ENCODE measurements around the gene TRHDE.

TRHDE gene

DNA sequence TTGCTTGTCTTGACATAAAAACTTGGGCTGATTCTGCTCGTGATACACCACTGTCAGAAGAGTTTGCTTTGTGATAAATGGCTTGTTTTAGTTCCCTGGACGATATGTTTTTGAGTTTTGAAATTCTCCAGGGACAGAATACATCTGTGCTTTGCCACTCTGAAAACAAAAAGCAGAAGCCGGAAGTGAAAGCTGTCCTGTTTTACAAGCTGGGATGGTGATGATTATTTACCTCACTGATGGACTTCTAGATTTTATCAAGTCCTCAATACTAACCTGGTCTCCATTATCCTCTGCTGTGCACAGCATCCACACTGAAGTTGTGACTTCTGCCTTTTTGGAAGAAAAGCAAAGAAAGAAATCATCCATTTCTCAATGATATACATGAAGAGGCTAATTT is 251.6 kb downstream of the TRHDE start:
- DNase-seq: no peak

DNA sequence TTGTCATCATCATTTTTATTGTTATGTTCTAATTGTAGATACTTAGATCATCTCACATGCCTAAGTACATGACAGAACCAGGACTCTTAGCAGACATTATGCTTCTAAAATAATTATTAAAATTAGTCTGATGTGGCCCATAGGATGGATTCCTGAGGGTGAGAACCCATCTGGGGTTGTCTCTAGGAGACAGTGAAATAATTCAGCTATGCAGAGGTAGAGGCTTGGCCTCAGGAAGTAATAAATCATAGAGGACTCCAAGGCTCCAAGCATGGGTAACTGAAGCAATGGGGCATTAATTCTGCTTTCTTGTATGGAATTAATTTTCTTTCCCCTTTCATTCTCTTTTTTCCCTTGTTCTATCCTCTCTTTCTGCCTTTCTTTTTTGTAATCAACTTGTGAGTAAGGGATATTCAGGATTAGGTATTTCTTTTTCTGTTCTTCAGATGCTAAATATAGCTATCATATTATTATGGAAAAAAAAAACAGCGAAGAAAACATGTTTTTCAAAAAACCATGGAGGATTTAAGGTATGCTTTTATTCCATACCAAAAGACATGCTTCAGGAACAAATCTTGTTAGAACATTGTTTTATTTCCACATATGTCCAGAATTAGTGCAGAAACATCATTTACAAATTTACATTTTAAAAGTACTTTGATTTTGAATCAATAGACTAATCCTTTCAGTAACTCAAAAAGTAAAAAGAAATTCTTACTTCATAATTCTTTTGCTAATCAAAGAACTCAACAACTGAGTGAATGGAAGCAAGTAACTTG is 263.2 kb downstream of the TRHDE start:
- no peak for DNase-seq

DNA sequence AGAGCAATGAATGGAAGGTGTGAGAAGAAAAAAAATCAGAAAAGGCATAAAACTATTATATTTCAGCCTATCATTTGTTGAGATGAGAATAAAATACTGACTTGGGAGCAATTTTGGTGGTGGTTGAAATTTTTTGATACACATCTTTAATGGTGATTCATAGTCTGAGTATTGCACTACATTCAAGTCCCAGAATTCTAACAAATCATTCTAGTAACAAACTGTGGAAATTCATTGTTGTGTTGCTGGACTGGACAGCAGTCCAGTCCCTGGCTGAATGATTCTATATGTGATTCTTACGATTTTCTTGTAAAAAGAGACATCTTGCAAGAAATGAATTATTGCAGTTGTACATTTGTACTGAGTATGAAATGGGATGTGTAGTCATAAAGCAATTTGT is 268.6 kb downstream of the TRHDE start:
- DNase-seq: no peak

DNA sequence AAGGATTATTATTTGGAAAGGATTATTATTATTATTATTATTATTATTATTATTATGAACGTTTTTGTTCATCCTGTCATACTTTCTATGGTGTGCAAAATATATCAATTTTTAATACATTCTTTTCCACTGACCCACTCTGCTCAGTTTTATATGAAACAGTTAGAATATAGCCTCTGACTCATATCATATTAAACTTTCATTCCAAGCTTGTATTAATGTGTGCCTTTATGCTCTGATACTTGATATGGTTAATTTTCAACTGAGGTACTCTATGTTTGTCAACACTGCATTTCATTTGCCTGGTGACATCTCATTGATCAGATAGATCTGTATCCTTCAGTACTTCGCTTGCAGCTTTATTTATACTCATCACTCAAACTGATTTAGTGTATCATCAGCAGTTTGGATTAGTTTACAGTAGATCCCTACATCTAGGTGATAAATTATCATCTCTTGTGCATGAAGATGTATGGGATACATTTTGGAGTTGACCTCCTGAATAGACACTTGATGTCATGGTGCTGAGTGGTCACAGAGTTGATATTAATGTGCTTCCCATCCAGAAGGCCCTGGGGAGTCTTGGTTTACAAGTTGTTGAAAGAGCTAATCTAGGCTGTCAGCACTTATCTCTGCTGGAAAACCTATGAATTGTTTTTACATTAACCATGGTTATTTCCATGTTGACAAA is 271.8 kb downstream of the TRHDE start:
- DNase-seq: no peak

DNA sequence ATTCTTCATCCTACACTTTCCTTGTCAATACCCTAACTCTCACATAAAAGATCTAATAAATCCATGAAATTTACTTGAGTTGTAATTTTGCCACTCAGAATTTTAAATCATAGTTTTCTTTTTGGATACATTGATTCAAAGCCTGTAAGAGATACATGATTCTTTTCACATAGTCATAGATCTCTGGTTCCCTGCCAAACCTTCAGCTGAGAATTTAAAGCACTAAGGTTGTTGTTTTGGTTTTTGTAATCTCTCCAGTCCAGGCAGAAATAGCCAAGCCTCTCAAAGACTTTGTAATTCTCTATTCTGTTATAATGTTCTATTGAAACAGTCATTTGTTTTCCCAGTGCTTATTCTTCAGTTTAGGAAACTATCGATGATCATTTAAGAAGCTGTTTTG is 273.9 kb downstream of the TRHDE start:
- DNase-seq: no peak

DNA sequence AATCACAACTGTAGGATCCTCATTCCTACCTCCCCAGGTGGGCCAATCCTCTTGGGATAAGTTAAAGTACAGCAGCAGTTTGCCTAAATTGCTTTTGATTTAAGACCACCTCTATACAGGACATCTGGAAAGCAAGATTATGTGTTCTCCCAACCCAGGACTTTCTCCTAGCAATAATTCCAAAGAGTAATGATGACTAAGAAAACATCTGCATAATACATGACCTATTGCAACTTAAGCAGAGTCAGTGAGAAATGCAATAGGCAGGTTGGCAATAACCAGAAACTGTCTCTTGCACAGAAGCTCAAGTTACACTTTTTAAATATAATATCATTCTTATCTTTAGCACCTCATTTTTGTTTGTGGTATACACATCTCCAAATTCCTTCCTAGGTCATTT is 275.4 kb downstream of the TRHDE start:
- no peak for DNase-seq

DNA sequence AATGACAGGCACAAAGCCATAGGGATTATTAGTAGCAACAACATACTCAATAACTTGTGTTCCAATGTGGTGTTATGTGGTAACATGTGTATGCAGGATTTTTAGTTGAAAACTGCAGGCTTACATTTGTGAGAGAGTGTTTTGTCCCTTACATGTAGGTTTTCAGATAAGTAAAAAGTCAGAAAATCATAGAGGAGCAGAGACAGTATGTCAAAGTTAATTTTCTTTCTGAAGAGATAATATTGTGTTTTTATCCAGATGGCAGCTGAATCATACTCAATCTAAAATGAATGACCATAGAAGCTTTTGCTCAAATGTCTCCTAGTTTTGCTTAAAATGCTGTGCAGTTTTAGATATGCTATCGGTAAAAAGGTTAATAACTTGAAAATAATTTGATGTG is 277.0 kb downstream of the TRHDE start:
- no peak for DNase-seq

DNA sequence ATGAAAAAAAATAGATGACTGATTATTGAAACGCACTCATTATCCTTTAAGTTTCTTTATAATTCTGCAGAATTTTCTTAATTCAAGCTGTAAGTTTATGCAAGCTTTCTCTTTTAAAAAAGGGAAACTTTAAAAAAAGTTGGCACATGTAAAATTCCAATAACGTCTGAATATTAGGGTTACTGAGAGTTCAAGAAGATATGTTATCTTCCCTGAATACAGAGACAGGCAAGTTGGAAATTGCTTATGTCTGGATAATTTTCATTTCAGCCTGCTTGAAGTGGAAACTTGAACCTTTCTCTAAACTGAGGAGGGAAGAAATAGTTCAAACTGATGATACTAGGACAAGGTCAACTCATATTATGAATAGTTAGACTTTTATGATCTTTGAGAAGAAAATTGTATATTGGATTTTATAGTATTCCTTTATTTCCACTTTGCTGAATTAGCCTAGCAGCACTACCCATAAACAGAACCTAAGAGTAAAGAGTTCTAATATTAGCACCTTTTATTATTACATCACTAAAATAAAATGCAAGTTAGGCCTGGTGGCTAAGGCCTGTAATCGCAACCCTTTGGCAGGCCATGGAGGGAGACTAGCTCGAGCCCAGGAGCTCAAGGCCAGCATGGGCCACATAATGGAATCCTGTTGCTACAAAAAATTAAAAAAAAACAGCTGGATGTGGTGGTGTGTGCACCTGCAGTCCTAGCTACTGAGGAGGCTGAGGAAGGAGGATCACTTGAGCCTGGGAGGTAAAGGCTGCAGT is 288.0 kb downstream of the TRHDE start:
- DNase-seq: no peak

DNA sequence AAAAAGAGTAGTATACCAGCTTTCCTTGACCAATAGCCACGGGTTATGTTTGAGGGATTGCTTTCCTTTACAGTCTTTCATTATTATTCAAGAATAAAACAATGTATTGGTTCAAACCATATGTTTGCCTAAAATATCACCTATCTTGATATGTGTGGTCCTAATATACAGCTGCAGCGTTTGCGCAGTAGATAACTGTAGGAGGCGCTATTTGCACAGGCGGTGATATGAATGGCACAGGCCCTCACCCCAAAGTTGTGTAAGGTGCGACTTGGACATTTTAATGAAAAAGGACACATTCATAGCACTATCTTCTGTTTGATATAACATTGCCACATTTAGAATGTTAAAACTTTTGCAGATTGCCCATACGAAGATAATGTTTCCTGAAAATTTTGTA is 298.4 kb downstream of the TRHDE start:
- DNase-seq: no peak

DNA sequence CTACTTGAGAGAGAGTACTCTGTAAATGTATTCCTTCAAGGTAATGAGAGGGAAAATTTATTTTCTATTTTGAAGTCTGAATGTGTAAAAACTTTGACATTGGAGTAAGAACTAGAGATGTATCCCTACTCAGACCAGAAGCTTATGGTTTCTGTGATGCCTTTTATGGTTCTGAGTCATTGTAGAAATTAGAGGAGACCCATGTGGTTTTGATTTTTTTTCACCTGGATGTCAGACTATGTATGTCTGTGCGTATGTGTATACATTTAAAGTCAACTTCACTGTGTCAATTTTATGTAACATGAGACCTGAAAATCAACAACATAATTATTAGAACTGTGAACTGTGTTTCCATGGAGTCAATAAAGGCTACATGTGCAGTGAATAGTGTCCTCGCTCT is 302.0 kb downstream of the TRHDE start:
- DNase-seq: no peak

DNA sequence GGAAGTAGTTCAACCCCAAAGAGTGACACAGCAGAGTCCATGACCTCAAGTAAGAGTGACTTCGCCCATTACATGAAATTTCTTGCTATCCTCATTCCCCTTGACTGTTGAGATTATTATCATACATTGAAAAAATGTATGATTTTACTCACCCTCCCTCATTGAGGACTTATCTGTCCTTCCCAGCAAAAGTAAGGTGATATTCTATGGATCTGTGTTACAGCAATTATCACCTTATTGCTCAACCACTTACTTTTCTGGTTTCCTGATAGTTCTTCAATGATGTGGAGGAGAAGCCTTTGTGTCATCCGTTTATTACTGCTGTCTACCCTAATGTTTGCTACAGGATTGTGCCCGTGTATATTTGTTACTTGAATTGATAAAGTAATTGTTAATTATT is 306.2 kb downstream of the TRHDE start:
- no peak for DNase-seq

DNA sequence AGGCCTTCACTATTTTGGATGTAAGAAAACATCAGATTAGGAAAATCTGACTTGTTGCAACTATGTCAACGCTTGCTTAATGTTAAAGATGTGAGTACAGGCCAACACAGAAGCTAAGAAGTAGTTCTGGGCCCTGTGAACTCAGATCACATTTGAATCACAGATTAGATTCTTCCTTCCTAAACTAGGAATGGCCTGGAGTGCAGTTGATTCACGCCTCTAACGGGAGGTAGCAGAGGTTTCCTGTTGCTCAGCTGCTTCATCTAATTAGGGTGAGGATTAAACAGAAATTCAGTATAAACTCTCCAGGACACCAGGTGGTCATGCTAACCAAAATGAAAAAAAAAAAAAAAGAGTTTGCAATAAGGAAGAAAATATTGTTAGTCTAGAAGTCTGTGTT is 314.3 kb downstream of the TRHDE start:
- no peak for DNase-seq

DNA sequence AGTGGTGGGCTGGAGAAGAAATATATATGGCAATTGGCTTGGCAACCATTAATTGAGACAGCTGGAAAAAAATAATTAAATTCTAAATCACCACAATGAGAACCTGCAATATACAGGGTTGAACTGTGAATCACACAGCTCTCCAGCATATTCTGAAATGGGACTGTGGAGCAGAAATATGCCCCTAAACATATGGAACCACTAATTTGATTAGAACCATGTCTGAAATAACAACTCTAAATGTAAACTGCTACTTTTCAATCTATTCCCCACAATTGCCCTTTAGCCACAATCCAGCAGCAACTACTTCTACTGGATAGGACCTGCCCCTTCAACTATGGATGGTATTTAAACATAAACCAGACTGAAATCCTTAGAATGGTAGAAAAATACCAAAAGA is 330.4 kb downstream of the TRHDE start:
- DNase-seq: no peak

DNA sequence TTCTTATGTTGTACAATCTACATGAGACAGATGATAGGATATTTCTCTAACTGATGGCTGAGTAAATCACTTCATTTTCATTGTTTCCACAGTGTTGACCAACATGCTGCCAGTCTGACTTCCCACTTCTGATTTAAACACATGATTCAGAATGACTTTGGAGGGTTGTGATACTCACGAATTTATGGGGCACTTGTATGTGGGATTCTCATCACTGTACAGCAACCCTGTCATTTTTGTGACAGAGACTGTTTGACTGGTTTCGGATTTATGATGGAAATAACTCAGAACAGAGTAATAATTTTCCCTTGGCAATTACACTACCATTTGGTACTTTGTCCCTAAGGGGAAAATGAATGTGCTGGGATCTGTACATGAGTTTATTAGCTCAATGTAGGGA is 333.8 kb downstream of the TRHDE start:
- no peak for DNase-seq

DNA sequence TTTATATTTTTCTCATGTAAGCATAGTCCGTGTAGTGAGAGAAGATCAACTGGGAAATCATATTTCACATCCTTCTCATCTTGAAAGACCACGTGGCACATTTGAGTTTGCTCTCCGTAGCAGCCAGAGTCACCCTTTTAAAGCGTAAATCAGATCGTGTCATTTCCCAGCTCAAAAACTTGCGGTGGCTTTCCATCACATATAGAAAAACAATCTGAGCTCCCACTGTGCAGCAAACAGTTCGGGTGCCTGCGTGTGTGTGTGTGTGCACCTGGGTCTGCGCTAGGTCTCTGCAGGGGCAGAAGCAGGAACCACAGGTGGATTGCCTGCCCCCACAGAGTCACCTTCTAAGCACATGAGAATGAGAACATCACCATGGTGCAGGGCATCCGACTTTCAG is 338.2 kb downstream of the TRHDE start:
- DNase-seq: no peak

DNA sequence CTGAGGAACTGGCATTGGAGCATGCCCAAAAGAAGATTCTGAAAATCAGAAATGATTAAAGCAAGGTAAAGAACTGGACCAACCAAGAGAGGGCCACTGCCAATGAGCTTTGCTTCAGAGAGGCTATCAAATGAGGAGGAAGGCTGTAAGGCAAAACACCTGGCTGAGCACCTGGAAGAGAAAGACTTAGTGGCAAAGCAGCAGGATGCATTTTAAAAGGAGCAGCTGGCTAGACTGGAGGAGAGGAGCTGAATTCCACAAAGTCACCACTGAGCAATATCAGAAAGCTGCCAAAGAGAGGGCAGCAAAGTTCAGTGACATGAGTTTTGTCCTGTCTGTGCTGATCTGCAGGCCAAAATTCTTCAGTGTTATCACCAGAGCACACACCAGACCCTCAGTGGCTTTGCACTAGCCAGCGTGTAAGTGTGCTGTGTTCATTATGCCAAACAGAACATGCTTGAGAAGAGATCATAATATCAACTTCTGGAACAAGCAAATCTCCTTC is 338.7 kb downstream of the TRHDE start:
- no peak for DNase-seq

DNA sequence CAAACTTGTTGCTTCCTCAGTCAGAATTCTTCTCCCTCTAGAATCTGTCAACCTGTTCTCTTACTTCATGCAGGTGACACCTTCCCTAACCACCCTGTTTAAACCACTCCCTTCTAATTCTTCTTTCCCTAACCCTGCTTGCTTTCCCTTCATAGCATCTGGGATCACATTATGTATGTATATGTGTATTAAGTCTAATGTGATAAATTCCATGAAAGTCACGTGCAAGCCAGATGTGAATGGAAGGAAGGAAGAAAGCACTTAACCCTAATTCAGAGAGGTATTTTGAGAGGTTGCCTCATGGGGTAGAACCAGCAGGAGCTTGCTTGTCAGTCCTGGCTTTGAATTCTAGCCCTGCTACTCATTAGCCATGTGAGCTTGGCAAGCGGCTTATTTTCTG is 340.0 kb downstream of the TRHDE start:
- no peak for DNase-seq

DNA sequence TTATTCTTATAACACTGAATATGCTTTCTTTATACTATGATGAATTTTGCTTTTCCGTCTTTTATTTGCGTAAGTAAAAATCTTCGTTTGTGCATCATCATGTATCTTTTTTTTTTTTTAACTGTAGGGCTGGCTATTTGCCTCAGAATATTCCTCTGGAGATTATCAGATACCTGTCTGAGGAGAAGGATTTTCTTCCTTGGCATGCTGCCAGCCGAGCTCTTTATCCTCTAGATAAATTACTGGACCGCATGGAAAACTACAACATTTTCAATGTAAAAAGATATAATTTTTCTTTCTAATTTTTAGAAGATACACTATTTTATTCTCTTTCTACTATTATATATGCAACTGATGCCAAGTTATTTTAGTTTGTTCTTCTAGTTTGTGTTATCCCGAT is 346.6 kb downstream of the TRHDE start:
- no peak for DNase-seq

DNA sequence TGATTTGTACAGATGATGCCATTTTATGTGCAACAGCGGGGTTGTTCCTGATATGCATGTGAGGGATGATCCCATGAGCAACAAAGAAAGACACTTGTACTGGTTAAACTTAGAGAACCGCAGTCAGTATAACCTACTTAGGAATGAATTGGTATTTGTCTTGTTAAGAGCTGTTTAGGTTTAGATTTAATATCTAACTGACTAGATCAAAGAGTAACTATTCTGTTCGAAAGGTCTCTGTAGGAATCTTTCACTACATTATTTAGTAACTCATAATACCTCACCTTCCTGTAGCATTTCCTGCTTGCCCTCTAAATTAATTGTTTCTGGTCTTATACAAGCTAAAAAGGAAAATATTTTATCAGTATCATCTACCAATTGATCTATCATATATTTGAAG is 350.4 kb downstream of the TRHDE start:
- no peak for DNase-seq

DNA sequence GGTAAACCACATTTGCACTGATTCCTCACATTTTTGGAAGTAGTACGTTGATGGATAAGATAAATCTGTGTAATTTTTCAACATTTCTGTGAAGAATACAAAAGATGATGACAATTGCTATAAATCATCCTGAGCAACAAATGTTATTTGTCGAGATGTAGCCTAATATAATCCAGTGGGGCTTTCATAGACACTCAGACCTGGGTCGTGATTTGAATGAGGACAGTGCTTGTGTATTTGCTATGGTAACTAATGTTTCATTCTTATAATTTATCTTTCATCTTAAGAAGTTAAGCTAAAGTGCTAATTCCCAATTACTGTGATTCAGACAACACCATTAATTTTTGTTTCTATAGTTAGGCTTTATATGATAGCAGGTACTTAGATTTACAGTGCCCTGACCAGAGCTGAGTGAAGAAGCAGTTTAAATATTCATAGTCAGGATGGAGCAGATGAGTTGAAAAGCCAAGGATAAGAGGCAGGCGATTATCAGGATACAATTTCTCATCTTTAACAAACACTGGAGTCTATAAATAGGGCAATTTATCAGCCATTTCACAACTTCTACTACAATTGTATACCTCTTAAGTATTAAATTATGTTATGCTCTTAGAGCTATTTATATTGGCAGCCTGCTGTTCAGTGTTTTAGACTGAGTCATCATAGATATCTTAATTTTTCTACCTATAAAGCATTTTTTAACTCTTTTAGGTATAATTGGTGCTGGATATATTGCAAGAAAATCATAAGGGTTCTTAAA is 359.9 kb downstream of the TRHDE start:
- no peak for DNase-seq

DNA sequence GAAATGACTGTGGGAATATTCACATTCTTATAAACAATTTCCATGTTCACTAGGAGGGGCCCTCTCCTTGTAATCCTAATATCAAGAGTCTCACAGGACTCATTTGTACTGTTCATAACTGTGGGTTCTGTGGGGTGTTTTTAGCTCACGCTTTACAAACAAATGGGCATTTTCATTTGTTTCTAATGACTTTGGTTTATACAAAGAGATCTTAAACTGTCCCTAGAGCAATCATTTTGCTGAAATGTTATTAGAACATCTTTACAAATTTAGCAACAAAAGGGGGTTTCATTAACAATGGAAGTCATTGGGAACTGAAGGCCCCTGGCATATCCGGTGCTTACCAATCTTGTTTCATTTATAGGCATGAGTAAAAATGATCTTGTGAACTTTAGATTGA is 370.5 kb downstream of the TRHDE start:
- no peak for DNase-seq

DNA sequence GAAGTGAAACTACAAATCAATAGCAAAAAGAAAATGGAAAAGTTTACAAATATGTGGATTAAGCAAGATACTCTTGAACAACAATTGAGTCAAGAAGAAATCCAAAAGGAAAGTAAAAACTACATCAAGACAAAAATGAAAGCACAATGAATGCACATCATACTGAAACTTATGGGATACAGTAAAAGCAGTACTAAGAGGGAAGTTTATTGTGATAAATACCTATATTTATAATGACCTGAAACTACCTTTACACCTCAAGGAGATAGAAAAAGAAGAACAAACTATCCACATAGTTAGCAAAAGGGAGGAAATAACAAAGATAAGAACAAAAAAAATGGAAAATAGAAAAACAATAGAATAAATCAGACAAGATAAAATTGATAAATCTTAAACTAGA is 375.0 kb downstream of the TRHDE start:
- DNase-seq: no peak

DNA sequence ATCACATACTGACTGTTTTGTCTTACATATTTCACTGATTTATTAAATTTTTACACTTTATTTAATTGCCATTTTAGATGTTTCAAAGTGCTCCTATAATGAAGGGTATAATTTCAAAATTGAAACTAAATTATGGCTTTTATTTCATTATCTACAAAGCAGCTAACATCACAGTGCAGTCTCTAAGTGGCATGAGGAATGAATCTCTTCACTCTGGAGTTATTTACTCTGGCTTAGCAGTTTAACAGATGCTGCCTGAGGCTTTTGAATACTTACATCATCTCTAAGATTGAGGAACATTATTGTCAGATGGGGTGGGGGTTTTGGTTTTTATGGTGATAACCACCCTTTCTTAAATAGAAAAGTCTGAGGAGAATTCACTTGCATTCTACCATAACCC is 386.4 kb downstream of the TRHDE start:
- no peak for DNase-seq
